ENCODE data around the gene USP25.

Gene USP25

DNA sequence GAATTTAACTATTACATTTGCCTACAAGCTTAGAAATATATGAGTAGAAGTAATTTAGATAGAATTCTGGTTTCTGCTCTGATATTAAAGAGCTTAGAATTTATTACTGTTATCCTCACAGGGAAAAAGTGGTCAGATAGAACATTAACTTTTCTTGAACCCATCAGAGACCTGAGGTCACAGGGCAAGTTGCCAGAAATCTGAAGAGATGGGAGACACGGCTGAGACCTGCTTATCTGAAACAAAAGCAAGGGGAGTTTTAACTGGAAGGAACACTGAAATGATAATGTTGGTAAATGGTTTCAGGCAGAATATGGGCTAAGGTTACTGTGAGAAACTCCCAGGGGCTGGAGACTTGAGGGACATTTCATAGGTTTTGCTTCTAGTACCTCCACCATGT, 28.0 kb upstream of the USP25 start:
- ATAC-seq, result no peak
- TF ChIP-seq PATZ1 (CRISPR knock-in tag; IDR thresholded peaks at IDR 0.05; ENCODE audit: borderline replicate concordance) (no peak), ZNF70 (CRISPR knock-in tag; IDR thresholded peaks at IDR 0.05) (no peak), ZNF565 (CRISPR knock-in tag; conservative IDR thresholded peaks at IDR 0.05; ENCODE audit: low read depth) (no peak), ESRRG (CRISPR knock-in tag; IDR thresholded peaks at IDR 0.05) (no peak), OSR1 (CRISPR knock-in tag; IDR thresholded peaks at IDR 0.05) (no peak), ZFP3 (CRISPR knock-in tag; IDR thresholded peaks at IDR 0.05) (no peak), RARB (CRISPR knock-in tag; IDR thresholded peaks at IDR 0.05) (no peak), ZFP30 (CRISPR knock-in tag; IDR thresholded peaks at IDR 0.05) (no peak), ZC3H10 (CRISPR knock-in tag; IDR thresholded peaks at IDR 0.05) (no peak), SNAI2 (CRISPR knock-in tag; IDR thresholded peaks at IDR 0.05) (no peak), TCF4 (CRISPR knock-in tag; IDR thresholded peaks at IDR 0.05; ENCODE audit: borderline replicate concordance) (no peak), CSDC2 (CRISPR knock-in tag; IDR thresholded peaks at IDR 0.05) (no peak), ZNF8 (CRISPR knock-in tag; IDR thresholded peaks at IDR 0.05) (no peak), PPARA (CRISPR knock-in tag; IDR thresholded peaks at IDR 0.05; ENCODE audit: borderline replicate concordance) (no peak), GLIS3 (CRISPR knock-in tag; IDR thresholded peaks at IDR 0.05) (no peak)
- TF ChIP-seq, protein P1, sequence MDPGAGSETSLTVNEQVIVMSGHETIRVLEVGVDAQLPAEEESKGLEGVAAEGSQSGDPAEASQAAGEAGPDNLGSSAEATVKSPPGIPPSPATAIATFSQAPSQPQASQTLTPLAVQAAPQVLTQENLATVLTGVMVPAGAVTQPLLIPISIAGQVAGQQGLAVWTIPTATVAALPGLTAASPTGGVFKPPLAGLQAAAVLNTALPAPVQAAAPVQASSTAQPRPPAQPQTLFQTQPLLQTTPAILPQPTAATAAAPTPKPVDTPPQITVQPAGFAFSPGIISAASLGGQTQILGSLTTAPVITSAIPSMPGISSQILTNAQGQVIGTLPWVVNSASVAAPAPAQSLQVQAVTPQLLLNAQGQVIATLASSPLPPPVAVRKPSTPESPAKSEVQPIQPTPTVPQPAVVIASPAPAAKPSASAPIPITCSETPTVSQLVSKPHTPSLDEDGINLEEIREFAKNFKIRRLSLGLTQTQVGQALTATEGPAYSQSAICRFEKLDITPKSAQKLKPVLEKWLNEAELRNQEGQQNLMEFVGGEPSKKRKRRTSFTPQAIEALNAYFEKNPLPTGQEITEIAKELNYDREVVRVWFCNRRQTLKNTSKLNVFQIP (CRISPR knock-in tag; IDR thresholded peaks at IDR 0.05; ENCODE audit: borderline replicate concordance, low read depth), result no peak
- TF ChIP-seq, protein P2, sequence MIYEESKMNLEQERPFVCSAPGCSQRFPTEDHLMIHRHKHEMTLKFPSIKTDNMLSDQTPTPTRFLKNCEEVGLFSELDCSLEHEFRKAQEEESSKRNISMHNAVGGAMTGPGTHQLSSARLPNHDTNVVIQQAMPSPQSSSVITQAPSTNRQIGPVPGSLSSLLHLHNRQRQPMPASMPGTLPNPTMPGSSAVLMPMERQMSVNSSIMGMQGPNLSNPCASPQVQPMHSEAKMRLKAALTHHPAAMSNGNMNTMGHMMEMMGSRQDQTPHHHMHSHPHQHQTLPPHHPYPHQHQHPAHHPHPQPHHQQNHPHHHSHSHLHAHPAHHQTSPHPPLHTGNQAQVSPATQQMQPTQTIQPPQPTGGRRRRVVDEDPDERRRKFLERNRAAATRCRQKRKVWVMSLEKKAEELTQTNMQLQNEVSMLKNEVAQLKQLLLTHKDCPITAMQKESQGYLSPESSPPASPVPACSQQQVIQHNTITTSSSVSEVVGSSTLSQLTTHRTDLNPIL (CRISPR knock-in tag; IDR thresholded peaks at IDR 0.05; ENCODE audit: low read depth), result no peak
- TF ChIP-seq, protein P3, sequence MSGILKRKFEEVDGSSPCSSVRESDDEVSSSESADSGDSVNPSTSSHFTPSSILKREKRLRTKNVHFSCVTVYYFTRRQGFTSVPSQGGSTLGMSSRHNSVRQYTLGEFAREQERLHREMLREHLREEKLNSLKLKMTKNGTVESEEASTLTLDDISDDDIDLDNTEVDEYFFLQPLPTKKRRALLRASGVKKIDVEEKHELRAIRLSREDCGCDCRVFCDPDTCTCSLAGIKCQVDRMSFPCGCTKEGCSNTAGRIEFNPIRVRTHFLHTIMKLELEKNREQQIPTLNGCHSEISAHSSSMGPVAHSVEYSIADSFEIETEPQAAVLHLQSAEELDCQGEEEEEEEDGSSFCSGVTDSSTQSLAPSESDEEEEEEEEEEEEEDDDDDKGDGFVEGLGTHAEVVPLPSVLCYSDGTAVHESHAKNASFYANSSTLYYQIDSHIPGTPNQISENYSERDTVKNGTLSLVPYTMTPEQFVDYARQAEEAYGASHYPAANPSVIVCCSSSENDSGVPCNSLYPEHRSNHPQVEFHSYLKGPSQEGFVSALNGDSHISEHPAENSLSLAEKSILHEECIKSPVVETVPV (CRISPR knock-in tag; IDR thresholded peaks at IDR 0.05), result no peak

- ATAC-seq, result no peak
Measured at GRCh38 chr21:15703932-15704331, 25.9 kb upstream of the USP25 start.

More at GRCh38 chr21:15703932-15704331, 25.9 kb upstream of the USP25 start:
- no peak for TF ChIP-seq CSDC2 (CRISPR knock-in tag; IDR thresholded peaks at IDR 0.05)
- no peak for TF ChIP-seq SNAI2 (CRISPR knock-in tag; IDR thresholded peaks at IDR 0.05)
- no peak for TF ChIP-seq ISL1 (CRISPR knock-in tag; IDR thresholded peaks at IDR 0.05)
- TF ChIP-seq ZNF70 (CRISPR knock-in tag; IDR thresholded peaks at IDR 0.05), result no peak
- TF ChIP-seq GLIS3 (CRISPR knock-in tag; IDR thresholded peaks at IDR 0.05), result no peak
- TF ChIP-seq, protein P2 (CRISPR knock-in tag; IDR thresholded peaks at IDR 0.05; ENCODE audit: low read depth), result no peak
- no peak for TF ChIP-seq ZNF565 (CRISPR knock-in tag; conservative IDR thresholded peaks at IDR 0.05; ENCODE audit: low read depth)
- TF ChIP-seq PATZ1 (CRISPR knock-in tag; IDR thresholded peaks at IDR 0.05; ENCODE audit: borderline replicate concordance), result no peak
- no peak for TF ChIP-seq ZNF8 (CRISPR knock-in tag; IDR thresholded peaks at IDR 0.05)
- no peak for TF ChIP-seq ESRRG (CRISPR knock-in tag; IDR thresholded peaks at IDR 0.05)
- TF ChIP-seq TOX (CRISPR knock-in tag; IDR thresholded peaks at IDR 0.05; ENCODE audit: borderline replicate concordance), result no peak
- no peak for TF ChIP-seq TSHZ2 (CRISPR knock-in tag; IDR thresholded peaks at IDR 0.05)
- TF ChIP-seq ZFP30 (CRISPR knock-in tag; IDR thresholded peaks at IDR 0.05), result no peak
- TF ChIP-seq OSR1 (CRISPR knock-in tag; IDR thresholded peaks at IDR 0.05), result no peak
- no peak for TF ChIP-seq ZC3H10 (CRISPR knock-in tag; IDR thresholded peaks at IDR 0.05)
- TF ChIP-seq TCF4 (CRISPR knock-in tag; IDR thresholded peaks at IDR 0.05; ENCODE audit: borderline replicate concordance), result no peak
- TF ChIP-seq PPARA (CRISPR knock-in tag; IDR thresholded peaks at IDR 0.05; ENCODE audit: borderline replicate concordance), result no peak
